Hepatocyte (in vitro differentiated cells): Measurements from ENCODE around the gene TMEM117.

Source experiments
- CTCF ChIP-seq: fragments of 200-600 bp; sonication (generic); IDR thresholded peaks from 2 replicates; pipeline ENCODE4 v1.5.1; 2016; ENCODE audit warnings: antibody characterized with exemption, mild to moderate bottlenecking; ENCODE audit not compliant: poor library complexity
- EZH2 ChIP-seq: fragments of 200-600 bp; sonication (generic); IDR thresholded peaks from 2 replicates; pipeline ENCODE4 v1.6.1; 2016; ENCODE audit warnings: antibody characterized with exemption, mild to moderate bottlenecking, borderline replicate concordance
- EZH2phosphoT487 ChIP-seq: fragments of 200-600 bp; sonication (generic); IDR thresholded peaks from one replicate; pipeline ENCODE4 v1.6.1; 2018; ENCODE audit warnings: antibody characterized with exemption, mild to moderate bottlenecking, low read depth, moderate library complexity; ENCODE audit not compliant: unreplicated experiment, severe bottlenecking

- TF ChIP-seq EZH2phosphoT487 = no peak
- TF ChIP-seq CTCF = no peak
- no peak for TF ChIP-seq EZH2
Measured at GRCh38 chr12:43896496-43896895, 60.6 kb downstream of the TMEM117 start.
